ENCODE measurements around the gene TOX3. TPM values are rescaled to one million over a fixed set of nuclear protein-coding genes. Genes with fewer than 3 reads are reported as not detected.

The TOX3 gene
- total and polyA plus RNA-seq, 2 experiments from 2014 or later, result not detected

GRCh38 chr16:52521570-52521969 is 25.4 kb downstream of the TOX3 start:
- no peak overlapping the region for H3K27ac ChIP-seq
- H3K9me2 ChIP-seq (ENCODE audit: insufficient read depth), result no peaks in the 10 kb centered on the region
- H3K79me2 ChIP-seq (ENCODE audit: insufficient read depth), result no peaks in the 10 kb centered on the region
- no peak overlapping the region for H3K9ac ChIP-seq
- H3K27me3 ChIP-seq (replicated peaks; ENCODE audit: insufficient read depth), result no peaks in the 10 kb centered on the region
- no peaks in the 10 kb centered on the region for H4K20me1 ChIP-seq (ENCODE audit: insufficient read depth)
- 28 to 40% methylated on average over 6 of the region's 6 CpGs for WGBS, 2 experiments (ENCODE audit: low coverage in 1 of 2, low lambda C conversion rate in 2 of 2, missing lambda C conversion rate in 2 of 2)
- no peaks in the 10 kb centered on the region for H3K36me3 ChIP-seq (ENCODE audit: low read depth)
- TF ChIP-seq EZH2 (IDR thresholded peaks at IDR 0.05; ENCODE audit: insufficient read depth, poor library complexity, severe bottlenecking) (no peak), EZH2phosphoT487 (IDR thresholded peaks at IDR 0.05; ENCODE audit: insufficient read depth, low read depth) (no peak)
- H3F3A ChIP-seq (ENCODE audit: insufficient read depth), result no peaks in the 10 kb centered on the region
- H3K4me3 ChIP-seq, result no peak overlapping the region
- in situ Hi-C loops (cut with MboI), result no loop called here
- no peaks in the 10 kb centered on the region for H3K9me3 ChIP-seq (ENCODE audit: low read depth)
- H3K4me2 ChIP-seq (ENCODE audit: unreplicated experiment), result no peak overlapping the region
- no peak overlapping the region for H2AFZ ChIP-seq
- H3K4me1 ChIP-seq (ENCODE audit: insufficient read depth), result no peaks in the 10 kb centered on the region
- no peak for DNase-seq

GRCh38 chr16:52518884-52519283 is 28.1 kb downstream of the TOX3 start:
- Histone ChIP-seq H3K4me3 (no peak overlapping the region), H3F3A (ENCODE audit: insufficient read depth) (no peaks in the 10 kb centered on the region), H3K4me1 (ENCODE audit: insufficient read depth) (no peaks in the 10 kb centered on the region), H2AFZ (no peak overlapping the region), H3K9me3 (ENCODE audit: low read depth) (no peaks in the 10 kb centered on the region), H3K79me2 (ENCODE audit: insufficient read depth) (no peaks in the 10 kb centered on the region), H3K9me2 (ENCODE audit: insufficient read depth) (no peaks in the 10 kb centered on the region), H3K4me2 (ENCODE audit: unreplicated experiment) (no peak overlapping the region), H3K9ac (no peak overlapping the region), H3K27ac (no peak overlapping the region), H3K36me3 (ENCODE audit: low read depth) (no peaks in the 10 kb centered on the region), H4K20me1 (ENCODE audit: insufficient read depth) (no peaks in the 10 kb centered on the region), H3K27me3 (replicated peaks; ENCODE audit: insufficient read depth) (no peaks in the 10 kb centered on the region)
- 30 to 31% methylated on average over 5 of the region's 5 CpGs for WGBS, 2 experiments (ENCODE audit: low coverage in 1 of 2, low lambda C conversion rate in 2 of 2, missing lambda C conversion rate in 2 of 2)
- in situ Hi-C loops (cut with MboI), result no loop called here
- TF ChIP-seq EZH2phosphoT487 (IDR thresholded peaks at IDR 0.05; ENCODE audit: insufficient read depth, low read depth) (no peak), EZH2 (IDR thresholded peaks at IDR 0.05; ENCODE audit: insufficient read depth, poor library complexity, severe bottlenecking) (no peak)
- DNase-seq, result no peak

- H4K20me1 ChIP-seq (ENCODE audit: insufficient read depth), result no peaks in the 10 kb centered on the region
- H2AFZ ChIP-seq, result no peak overlapping the region
- H3K9me2 ChIP-seq (ENCODE audit: insufficient read depth), result no peaks in the 10 kb centered on the region
- TF ChIP-seq EZH2 (IDR thresholded peaks at IDR 0.05; ENCODE audit: insufficient read depth, poor library complexity, severe bottlenecking) (no peak), EZH2phosphoT487 (IDR thresholded peaks at IDR 0.05; ENCODE audit: insufficient read depth, low read depth) (no peak)
- H3K4me1 ChIP-seq (ENCODE audit: insufficient read depth), result no peaks in the 10 kb centered on the region
- no peak overlapping the region for H3K27ac ChIP-seq
- H3K4me3 ChIP-seq, result no peak overlapping the region
- no peak overlapping the region for H3K9ac ChIP-seq
- no peaks in the 10 kb centered on the region for H3K79me2 ChIP-seq (ENCODE audit: insufficient read depth)
- H3K27me3 ChIP-seq (replicated peaks; ENCODE audit: insufficient read depth), result no peaks in the 10 kb centered on the region
- no peaks in the 10 kb centered on the region for H3F3A ChIP-seq (ENCODE audit: insufficient read depth)
- H3K4me2 ChIP-seq (ENCODE audit: unreplicated experiment), result no peak overlapping the region
- in situ Hi-C loops (cut with MboI), result no loop called here
- H3K36me3 ChIP-seq (ENCODE audit: low read depth), result no peaks in the 10 kb centered on the region
- WGBS, 2 experiments (ENCODE audit: low coverage in 1 of 2, low lambda C conversion rate in 2 of 2, missing lambda C conversion rate in 2 of 2), result 26 to 27% methylated on average over 4 of the region's 4 CpGs
- H3K9me3 ChIP-seq (ENCODE audit: low read depth), result no peaks in the 10 kb centered on the region
- peak; percentile 4 for DNase-seq
Measured at GRCh38 chr16:52515068-52515671, 31.8 kb downstream of the TOX3 start.

- no peak overlapping the region for H3K9ac ChIP-seq
- in situ Hi-C loops (cut with MboI), result no loop called here
- TF ChIP-seq EZH2 (IDR thresholded peaks at IDR 0.05; ENCODE audit: insufficient read depth, poor library complexity, severe bottlenecking) (no peak), EZH2phosphoT487 (IDR thresholded peaks at IDR 0.05; ENCODE audit: insufficient read depth, low read depth) (no peak)
- no peaks in the 10 kb centered on the region for H3K79me2 ChIP-seq (ENCODE audit: insufficient read depth)
- WGBS, 2 experiments (ENCODE audit: low coverage in 1 of 2, low lambda C conversion rate in 2 of 2, missing lambda C conversion rate in 2 of 2), result 31 to 36% methylated on average over 4 of the region's 4 CpGs
- H3F3A ChIP-seq (ENCODE audit: insufficient read depth), result no peaks in the 10 kb centered on the region
- no peak overlapping the region for H3K27ac ChIP-seq
- H2AFZ ChIP-seq, result no peak overlapping the region
- H3K9me2 ChIP-seq (ENCODE audit: insufficient read depth), result no peaks in the 10 kb centered on the region
- H4K20me1 ChIP-seq (ENCODE audit: insufficient read depth), result no peaks in the 10 kb centered on the region
- DNase-seq, result no peak
- H3K9me3 ChIP-seq (ENCODE audit: low read depth), result no peaks in the 10 kb centered on the region
- H3K4me3 ChIP-seq, result no peak overlapping the region
- H3K36me3 ChIP-seq (ENCODE audit: low read depth), result no peaks in the 10 kb centered on the region
- no peak overlapping the region for H3K4me2 ChIP-seq (ENCODE audit: unreplicated experiment)
- H3K4me1 ChIP-seq (ENCODE audit: insufficient read depth), result no peaks in the 10 kb centered on the region
- no peaks in the 10 kb centered on the region for H3K27me3 ChIP-seq (replicated peaks; ENCODE audit: insufficient read depth)
Measured at GRCh38 chr16:52512297-52512987, 34.5 kb downstream of the TOX3 start.
